ENCODE measurements around the gene CARMIL1. TPM values are rescaled to one million over a fixed set of nuclear protein-coding genes. Genes with fewer than 3 reads are reported as not detected.

The CARMIL1 gene
- total and polyA plus RNA-seq, 2 of the 8 experiments (the other 6 are each of a cell fraction or from before 2014, with no cell fraction given), result 20.3 to 40.4 TPM

DNA sequence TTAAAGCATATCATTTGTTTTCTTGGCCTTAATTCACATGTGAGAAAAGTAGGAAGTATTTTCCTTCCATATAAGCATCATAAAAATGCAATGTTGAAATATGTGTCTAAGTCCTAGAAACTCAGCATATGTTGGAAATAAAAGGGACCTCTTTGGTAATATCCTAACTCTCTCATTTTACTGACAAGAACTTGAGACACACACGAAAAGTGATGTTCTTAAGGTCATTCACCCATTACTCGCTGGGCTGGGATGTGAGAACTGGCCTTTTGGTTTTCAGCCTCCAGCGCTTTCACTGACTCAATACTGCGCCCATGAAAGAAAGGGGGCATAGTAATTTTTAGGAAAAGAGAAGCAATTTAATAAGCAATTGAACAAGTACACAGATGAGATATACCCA is 219.3 kb downstream of the CARMIL1 start:
- no peak overlapping the region for H3K4me3 ChIP-seq (ENCODE audit: extremely low read depth in 1 of 4, insufficient read depth in 2 of 4, low read depth in 3 of 4, low read length in 4 of 4)
- H3K23me2 ChIP-seq (ENCODE audit: low read depth, low read length), result no peaks in the 10 kb centered on the region
- no peak for TF ChIP-seq KDM5A (IDR thresholded peaks at IDR 0.05; ENCODE audit: low read length)
- no peak for TF ChIP-seq MAFK (IDR thresholded peaks at IDR 0.05; ENCODE audit: low read depth, low read length)
- TF ChIP-seq SIX5 (IDR thresholded peaks at IDR 0.05; ENCODE audit: low read depth, low read length), result no peak
- no peak for TF ChIP-seq SIRT6 (IDR thresholded peaks at IDR 0.05; ENCODE audit: low read length)
- TF ChIP-seq HDAC6 (IDR thresholded peaks at IDR 0.05; ENCODE audit: low read depth, low read length), result no peak
- no peak for TF ChIP-seq ZNF274 (IDR thresholded peaks at IDR 0.05; ENCODE audit: borderline replicate concordance, extremely low read depth, low read length)
- no peak overlapping the region for H4K8ac ChIP-seq (ENCODE audit: extremely low read depth, insufficient read depth, low read length)
- WGBS, 2 experiments (ENCODE audit: extremely low coverage in 1 of 2, insufficient coverage in 1 of 2, insufficient read length in 1 of 2, insufficient replicate concordance in 2 of 2, low coverage in 1 of 2, low lambda C conversion rate in 2 of 2, missing lambda C conversion rate in 1 of 2), result 70% methylated on average over 4 of the region's 4 CpGs; no CpG with 5 or more reads in 1 of the 2 experiments
- H3K9ac ChIP-seq (replicated peaks in 1 of 4; ENCODE audit: extremely low read depth in 1 of 4, low read depth in 3 of 4, low read length in 3 of 4), result no peak overlapping the region
- DNase-seq (ENCODE audit: low read depth in 1 of 2, low spot score in 2 of 2) (no peak), FAIRE-seq (no peak)
- no peak overlapping the region for H3K56ac ChIP-seq (replicated peaks; ENCODE audit: insufficient read length, low read depth, low read length)
- H4K20me1 ChIP-seq (replicated peaks in 1 of 2; ENCODE audit: control insufficient read depth in 1 of 2, insufficient read depth in 2 of 2, low read length in 2 of 2), result peaks cover 0 to 2% of the 10 kb centered on the region in 2 experiments
- no peak overlapping the region for H3K27ac ChIP-seq (ENCODE audit: low read depth, low read length)
- H2BK120ac ChIP-seq (replicated peaks; ENCODE audit: low read depth, low read length), result no peak overlapping the region
- H2BK20ac ChIP-seq (ENCODE audit: low read length), result no peak overlapping the region
- no peak overlapping the region for H3K18ac ChIP-seq (ENCODE audit: extremely low read depth, low read length)
- H3K36me3 ChIP-seq (ENCODE audit: control insufficient read depth in 2 of 4, insufficient read depth in 4 of 4, low read length in 3 of 4), result no peaks in the 10 kb centered on the region; a peak in 1 of 8 replicates
- H2BK15ac ChIP-seq (ENCODE audit: low read length), result no peak overlapping the region
- H2AFZ ChIP-seq (ENCODE audit: low read length), result no peak overlapping the region
- H3K23ac ChIP-seq (ENCODE audit: insufficient read length), result no peak overlapping the region
- no peaks in the 10 kb centered on the region for H3K9me3 ChIP-seq (ENCODE audit: insufficient read depth in 2 of 2, low read depth in 1 of 2, low read length in 1 of 2)
- no peak overlapping the region for H2BK12ac ChIP-seq (ENCODE audit: low read depth, low read length)
- no peak overlapping the region for H4K5ac ChIP-seq (ENCODE audit: insufficient read length, low read depth, low read length)
- no peak overlapping the region for H2AK5ac ChIP-seq (ENCODE audit: low read depth, low read length)
- no peaks in the 10 kb centered on the region for H3K79me2 ChIP-seq (ENCODE audit: control insufficient read depth in 1 of 2, insufficient read depth in 2 of 2, low read length in 2 of 2)
- no peaks in the 10 kb centered on the region for H3K27me3 ChIP-seq (replicated peaks in 1 of 4; ENCODE audit: control insufficient read depth in 3 of 4, extremely low read depth in 1 of 4, insufficient read depth in 3 of 4, low read length in 3 of 4)
- H3K4ac ChIP-seq (replicated peaks; ENCODE audit: insufficient read length, low read depth, low read length), result no peak overlapping the region
- ChIA-PET POLR2A (ENCODE audit: partially characterized antibody) (interaction anchor here (1.1 to 1.4 kb wide), 2 partner anchors 49 to 233 kb away, joined by 3 read pairs; no protein-coding TSS in a partner anchor), CTCF (ENCODE audit: partially characterized antibody) (interaction anchor here (0.8 to 3.4 kb wide), 2 partner anchors 232 kb away, joined by 4 to 13 read pairs; no protein-coding TSS in a partner anchor)
- H3K79me1 ChIP-seq (ENCODE audit: low read depth, low read length), result no peaks in the 10 kb centered on the region
- peaks cover 0 to 9% (median under 1%) of the 10 kb centered on the region in 4 experiments; a peak in 5 of 7 replicates for H3K4me1 ChIP-seq (replicated peaks in 1 of 4; ENCODE audit: control insufficient read depth in 3 of 4, insufficient read depth in 4 of 4, low read length in 3 of 4)
- H3K4me2 ChIP-seq (ENCODE audit: insufficient read depth in 1 of 2, low read depth in 2 of 2, low read length in 2 of 2), result no peak overlapping the region
- no peak overlapping the region for H2BK5ac ChIP-seq (ENCODE audit: low read depth, low read length)
- no peak overlapping the region for H4K91ac ChIP-seq (replicated peaks; ENCODE audit: insufficient read length, low read length)
- H3K14ac ChIP-seq (ENCODE audit: insufficient read length), result no peak overlapping the region

Data from H1 (cell line).